GM12878 (cell line): ENCODE results near the gene ZDHHC18. TPM values are rescaled to one million over a fixed set of nuclear protein-coding genes. Genes with fewer than 3 reads are reported as not detected.

Source experiments
- ATAC-seq: fragments of 200-7000 bp; cut with Tn5 transposase; 3 replicates; pipeline ENCODE4 v1.9.1; 2020; ENCODE audit warnings: mild to moderate bottlenecking, moderate library complexity
- BruUV-seq: library from RNA; stranded (reverse); fragments of 400-500 nt; replicated peaks from 2 replicates; lab custom pipeline; 2021; lab: Mats Ljungman, UMichigan
- CTCF ChIA-PET: fragments of 300-600 bp; sonication (Branson Sonifier 250); formaldehyde crosslinking; extraction: SDS; loops from one replicate; lab custom pipeline; 2021; ENCODE audit warnings: inconsistent platforms; lab: Yijun Ruan, JAX
- POLR2A ChIA-PET: fragments of 350-600 bp; formaldehyde crosslinking; extraction: SDS; loops from one replicate; lab custom pipeline; 2021; ENCODE audit warnings: inconsistent platforms; lab: Charles Lee
- RAD21 ChIA-PET: fragments of 300-600 bp; sonication (Branson Sonifier 250); formaldehyde crosslinking; loops from one replicate; lab custom pipeline; 2023; ENCODE audit warnings: antibody characterized with exemption; ENCODE audit not compliant: unreplicated experiment; lab: Charles Lee
- SMC1A ChIA-PET: fragments of 300-600 bp; sonication (Branson Sonifier 250); formaldehyde crosslinking; loops from one replicate; lab custom pipeline; 2023; ENCODE audit not compliant: unreplicated experiment, uncharacterized antibody; lab: Charles Lee
- DNase-seq: peaks from one replicate; pipeline ENCODE4 v3.0.0-alpha.2; 2011; ENCODE audit warnings: low read depth, low spot score
- FAIRE-seq: peaks from 3 replicates; lab custom pipeline; 2011; peaks lifted over from hg19 to GRCh38; lab: Jason Lieb, UNC
- H2AFZ ChIP-seq: 2 replicates; pipeline ENCODE4 v1.6.0; 2011; ENCODE audit warnings: low read depth, low read length, control low read depth; ENCODE audit not compliant: control insufficient read depth
- H3K27ac ChIP-seq: 2 replicates; pipeline ENCODE4 v1.5.1; 2011; ENCODE audit warnings: control low read depth; ENCODE audit not compliant: control insufficient read depth, insufficient read depth
- H3K27me3 ChIP-seq, 2 experiments: replicated peaks in 1 of 2; 2 replicates each; pipeline versions ENCODE4 v1.6.0 to v1.6.1; 2011; ENCODE audit warnings: low read length in 1 of 2; ENCODE audit not compliant: control insufficient read depth in 2 of 2, insufficient read depth in 2 of 2
- H3K36me3 ChIP-seq, 2 experiments: 2 replicates each; pipeline ENCODE4 v1.5.1; 2011; ENCODE audit warnings: low read length in 1 of 2; ENCODE audit not compliant: control insufficient read depth in 2 of 2, insufficient read depth in 2 of 2
- H3K4me1 ChIP-seq: 2 replicates; pipeline ENCODE4 v1.6.1; 2011; ENCODE audit warnings: mild to moderate bottlenecking, low read length, moderate library complexity, mixed read lengths; ENCODE audit not compliant: control insufficient read depth, insufficient read depth
- H3K4me2 ChIP-seq: 2 replicates; pipeline ENCODE4 v1.6.0; 2011; ENCODE audit warnings: control low read depth; ENCODE audit not compliant: control insufficient read depth, insufficient read depth
- H3K4me3 ChIP-seq: fragments of 200-600 bp; sonication (generic); 2 replicates; pipeline ENCODE4 v1.5.1; 2016
- H3K79me2 ChIP-seq: 2 replicates; pipeline ENCODE4 v1.6.0; 2011; ENCODE audit warnings: low read length; ENCODE audit not compliant: control insufficient read depth, insufficient read depth
- H3K9ac ChIP-seq: 2 replicates; pipeline ENCODE4 v1.8.0; 2011; ENCODE audit warnings: low read length, control low read depth, mixed read lengths; ENCODE audit not compliant: control insufficient read depth, insufficient read depth
- H3K9me3 ChIP-seq: replicated peaks from 3 replicates; pipeline ENCODE4 v1.5.1; 2011; ENCODE audit warnings: mild to moderate bottlenecking, low read length; ENCODE audit not compliant: control insufficient read depth, insufficient read depth
- H4K20me1 ChIP-seq: 2 replicates; pipeline ENCODE4 v1.6.0; 2011; ENCODE audit not compliant: control insufficient read depth, insufficient read depth
- CHD2 ChIP-seq: IDR thresholded peaks from 2 replicates; pipeline ENCODE4 v1.6.1; 2011; ENCODE audit warnings: low read depth, low read length, improper control_type of control experiment, borderline replicate concordance
- CREM ChIP-seq: IDR thresholded peaks from 2 replicates; pipeline ENCODE4 v1.6.1; 2014; ENCODE audit warnings: antibody characterized with exemption, low read depth
- ELK1 ChIP-seq: IDR thresholded peaks from 2 replicates; pipeline ENCODE4 v1.6.1; 2012; ENCODE audit warnings: low read depth, low read length, improper control_type of control experiment
- ETV6 ChIP-seq, 2 experiments: fragments of 450-650 bp in 1 of 2; IDR thresholded peaks in 1 of 2; conservative IDR thresholded peaks in 1 of 2; 2 replicates each; pipeline ENCODE4 v1.6.1; 2014; ENCODE audit warnings: antibody characterized with exemption in 1 of 2, borderline replicate concordance in 1 of 2, low read depth in 1 of 2, mild to moderate bottlenecking in 1 of 2, moderate library complexity in 1 of 2
- FOS ChIP-seq: IDR thresholded peaks from 3 replicates; pipeline ENCODE4 v1.6.1; 2011; ENCODE audit warnings: borderline replicate concordance; ENCODE audit not compliant: insufficient read length; ENCODE audit errors: extremely low read depth
- GATAD2B ChIP-seq: fragments of 450-650 bp; conservative IDR thresholded peaks from 2 replicates; pipeline ENCODE4 v1.6.1; 2017; ENCODE audit warnings: low read depth, mild to moderate bottlenecking, moderate library complexity
- IKZF1 ChIP-seq: fragments of 450-650 bp; conservative IDR thresholded peaks from 2 replicates; pipeline ENCODE4 v1.6.1; 2017; ENCODE audit warnings: antibody characterized with exemption, mild to moderate bottlenecking
- KLF5 ChIP-seq: fragments of 450-650 bp; IDR thresholded peaks from 2 replicates; pipeline ENCODE4 v1.6.1; 2014; ENCODE audit warnings: mild to moderate bottlenecking; ENCODE audit not compliant: partially characterized antibody
- MTA2 ChIP-seq: fragments of 450-650 bp; IDR thresholded peaks from 2 replicates; pipeline ENCODE4 v1.6.1; 2016; ENCODE audit warnings: low read depth, mild to moderate bottlenecking, moderate library complexity
- NRF1 ChIP-seq: conservative IDR thresholded peaks from 2 replicates; pipeline ENCODE4 v1.6.1; 2011; ENCODE audit warnings: mild to moderate bottlenecking, low read depth, low read length, improper control_type of control experiment
- PML ChIP-seq: IDR thresholded peaks from 2 replicates; pipeline ENCODE4 v1.6.1; 2012; ENCODE audit warnings: low read length, inconsistent platforms
- POLR2AphosphoS2 ChIP-seq: IDR thresholded peaks from 2 replicates; pipeline ENCODE4 v1.6.1; 2011; ENCODE audit warnings: low read depth, mild to moderate bottlenecking, low read length, improper control_type of control experiment, moderate library complexity
- RCOR1 ChIP-seq: conservative IDR thresholded peaks from 2 replicates; pipeline ENCODE4 v1.6.1; 2012; ENCODE audit warnings: low read depth, low read length, improper control_type of control experiment
- RELA ChIP-seq: fragments of 450-650 bp; IDR thresholded peaks from 2 replicates; pipeline ENCODE4 v1.8.0; 2014; ENCODE audit warnings: borderline replicate concordance; ENCODE audit not compliant: partially characterized antibody
- RELB ChIP-seq: fragments of 450-650 bp; IDR thresholded peaks from 2 replicates; pipeline ENCODE4 v1.6.1; 2017; ENCODE audit warnings: low read depth, mild to moderate bottlenecking, moderate library complexity
- RUNX3 ChIP-seq: IDR thresholded peaks from 2 replicates; pipeline ENCODE4 v1.6.1; 2012; ENCODE audit warnings: low read length, inconsistent platforms
- TCF12 ChIP-seq: IDR thresholded peaks from 2 replicates; pipeline ENCODE4 v1.6.1; 2011; ENCODE audit warnings: low read depth, mild to moderate bottlenecking, low read length
- ZNF207 ChIP-seq: fragments of 450-650 bp; IDR thresholded peaks from 2 replicates; pipeline ENCODE4 v1.6.1; 2014; ENCODE audit warnings: antibody characterized with exemption, mild to moderate bottlenecking, borderline replicate concordance
- ZNF687 ChIP-seq: fragments of 450-650 bp; IDR thresholded peaks from 2 replicates; pipeline ENCODE4 v1.6.1; 2017; ENCODE audit warnings: mild to moderate bottlenecking, moderate library complexity
- ZZZ3 ChIP-seq: IDR thresholded peaks from 2 replicates; pipeline ENCODE4 v1.6.1; 2011; ENCODE audit warnings: low read depth; ENCODE audit not compliant: control insufficient read depth, insufficient read length
- WGBS: methylation state at CpG from one replicate; pipeline ENCODE4 v1.1.6; 2016; ENCODE audit warnings: low lambda C conversion rate; ENCODE audit not compliant: insufficient replicate concordance, insufficient coverage; ENCODE audit errors: missing lambda C conversion rate; 5-methylcytosine and 5-hydroxymethylcytosine counted together
- in situ Hi-C: fragments of 300-500 bp; cut with MboI; formaldehyde crosslinking; loops from 9 replicates; pipeline ENCODE4 v1.14.3; 2018; ENCODE audit warnings: mixed read lengths
- intact Hi-C: fragments of 100-400 bp; cut with micrococcal nuclease; formaldehyde crosslinking; loops from one replicate; pipeline ENCODE4 v1.14.2; 2022; ENCODE audit not compliant: unreplicated experiment
- polyA plus RNA-seq, 11 experiments: library from polyadenylated mRNA; depleted of rRNA in 4 of 11; unstranded in 6 of 11; stranded (reverse) in 5 of 11; fragments of >200 nt; fragmentation: Nextera tagmentation in 4 of 11; fragmentation: Illumina TruSeq in 1 of 11; extraction: Ambion mirVana in 4 of 11; extraction: Trizol in 1 of 11; gene quantifications; 1 replicate in 1 of 11; 2 replicates in 10 of 11; pipeline versions ENCODE4 v1.2.1 to v1.2.3, GENCODE V29; 2011 to 2016; ENCODE audit warnings: inconsistent platforms in 2 of 11, missing spikeins in 2 of 11, low read depth in 1 of 11
- total RNA-seq, 4 experiments: library from RNA; depleted of rRNA in 3 of 4; stranded (reverse); fragments of >200 nt in 3 of 4; fragmentation: Illumina TruSeq in 1 of 4; extraction: Trizol in 1 of 4; gene quantifications; 2 replicates each; pipeline versions ENCODE4 v1.2.1 to v1.2.3, GENCODE V29; 2013 to 2021

The ZDHHC18 gene
- total and polyA plus RNA-seq, 10 of the 15 experiments (the other 5 are each of a cell fraction or from before 2014, with no cell fraction given), result 0.40 to 81.2 (median 21.3) TPM

- WGBS, result 96% methylated on average over 10 of the region's 10 CpGs
- no peaks in the 10 kb centered on the region for H3K27me3 ChIP-seq
- ChIA-PET CTCF (interaction anchor here (0.8 to 1.7 kb wide), 3 partner anchors 15 to 44 kb away, joined by 3 to 4 read pairs (median 3); no protein-coding TSS in a partner anchor), SMC1A (interaction anchor here (0.6 kb wide), 1 partner anchor 121 kb away, joined by 3 read pairs; no protein-coding TSS in a partner anchor), RAD21 (no interaction called here), POLR2A (no interaction called here)
- H4K20me1 ChIP-seq, result no peaks in the 10 kb centered on the region
- no peak for ATAC-seq
- BruUV-seq, result no TSS peak
- no peak for DNase-seq
- H2AFZ ChIP-seq, result no peak overlapping the region
- intact Hi-C loops, result loop anchor here (1.0 kb wide), 1 partner anchor 25 kb away; no protein-coding TSS in a partner anchor
- H3K9ac ChIP-seq, result no peak overlapping the region
- no peaks in the 10 kb centered on the region for H3K4me1 ChIP-seq
- H3K79me2 ChIP-seq, result no peaks in the 10 kb centered on the region
- no peaks in the 10 kb centered on the region for H3K9me3 ChIP-seq
- FAIRE-seq, result no peak
- H3K36me3 ChIP-seq, result peaks cover 27 to 51% of the 10 kb centered on the region in 2 experiments
- H3K4me3 ChIP-seq, result no peak overlapping the region
- no peak overlapping the region for H3K4me2 ChIP-seq
- H3K27ac ChIP-seq, result no peak overlapping the region
- TF ChIP-seq TCF12, result no peak
- TF ChIP-seq ZNF687, result no peak
- TF ChIP-seq GATAD2B, result no peak
- TF ChIP-seq RELA, result no peak
- TF ChIP-seq FOS, result no peak
- TF ChIP-seq IKZF1, result no peak
- TF ChIP-seq KLF5, result no peak
- no peak for TF ChIP-seq RUNX3
- no peak for TF ChIP-seq ZZZ3
- TF ChIP-seq CREM, result no peak
- no peak for TF ChIP-seq CHD2
- no peak for TF ChIP-seq PML
- no peak for TF ChIP-seq ELK1
- no peak for TF ChIP-seq ZNF207
- TF ChIP-seq POLR2AphosphoS2, result no peak
- no peak for TF ChIP-seq NRF1
- TF ChIP-seq MTA2, result no peak
- TF ChIP-seq RELB, result no peak
- TF ChIP-seq RCOR1, result no peak
- no peak for TF ChIP-seq ETV6 (conservative IDR thresholded peaks at IDR 0.05 in 1 of 2, IDR thresholded peaks at IDR 0.05 in 1 of 2; ENCODE audit: borderline replicate concordance in 1 of 2, low read depth in 1 of 2)
- in situ Hi-C loops, result no loop called here
Measured at GRCh38 chr1:26853600-26853999, 27.1 kb downstream of the ZDHHC18 start.
